Naive thymus-derived CD8-positive, alpha-beta T cell (primary cell): Measurements from ENCODE around the gene TICRR. TPM values are rescaled to one million over a fixed set of nuclear protein-coding genes. Genes with fewer than 3 reads are reported as not detected.

Source experiments
- polyA plus RNA-seq, 3 donors: library from polyadenylated mRNA; unstranded; fragments of 300-500 nt; fragmentation: Illumina TruSeq; gene quantifications; one replicate each; pipeline ENCODE4 v1.2.3, GENCODE V29; 2021
- total RNA-seq, 8 experiments: library from RNA in 2 of 8; stranded (reverse) in 2 of 8; gene quantifications; one replicate each; pipeline ENCODE4 v1.2.3 and lab custom pipeline; 2021 to 2026

The TICRR gene
- total and polyA plus RNA-seq, 5 experiments from 2014 or later = 0.05 to 0.16 TPM; not detected in 3

Other genes with a start within 250 kb of the TICRR start
- gene POLG, start 240.6 kb upstream of the TICRR start, total RNA-seq = 100 to 1,000 TPM; 128 to 130 TPM
- 10 to 100 TPM; 29.9 to 54.5 (median 35.3) TPM for gene POLG, start 240.6 kb upstream of the TICRR start, polyA plus RNA-seq
- gene RHCG, start 78.9 kb upstream of the TICRR start, total RNA-seq = not detected
- gene RHCG, start 78.9 kb upstream of the TICRR start, polyA plus RNA-seq = not detected
- gene KIF7, start 80.0 kb downstream of the TICRR start, total RNA-seq = under 1 TPM in 1 of 2 experiments, not detected in 1; 0.10 TPM
- under 1 TPM in 1 of 3 donors, not detected in 2; 0.17 TPM for gene KIF7, start 80.0 kb downstream of the TICRR start, polyA plus RNA-seq
- gene PLIN1, start 103.9 kb downstream of the TICRR start, total RNA-seq = 1 to 10 TPM in 1 of 2 experiments, under 1 TPM in 1; 0.96 to 2.2 TPM
- not detected for gene PLIN1, start 103.9 kb downstream of the TICRR start, polyA plus RNA-seq
- 1 to 10 TPM; 3.5 to 3.8 TPM for gene PEX11A, start 115.3 kb downstream of the TICRR start, total RNA-seq
- 1 to 10 TPM; 2.3 to 2.7 (median 2.5) TPM for gene PEX11A, start 115.3 kb downstream of the TICRR start, polyA plus RNA-seq
- gene WDR93, start 115.3 kb downstream of the TICRR start, total RNA-seq = under 1 TPM in 1 of 2 experiments, not detected in 1; 0.19 TPM
- gene WDR93, start 115.3 kb downstream of the TICRR start, polyA plus RNA-seq = under 1 TPM in 1 of 3 donors, not detected in 2; 0.33 TPM
- under 1 TPM; 0.26 to 0.27 TPM for gene MESP1, start 175.8 kb downstream of the TICRR start, total RNA-seq
- under 1 TPM; 0.06 to 0.81 (median 0.50) TPM for gene MESP1, start 175.8 kb downstream of the TICRR start, polyA plus RNA-seq
- gene MESP2, start 200.9 kb downstream of the TICRR start, total RNA-seq = not detected
- not detected for gene MESP2, start 200.9 kb downstream of the TICRR start, polyA plus RNA-seq
- gene ANPEP, start 239.4 kb downstream of the TICRR start, total RNA-seq = 1 to 10 TPM in 1 of 2 experiments, under 1 TPM in 1; 0.88 to 1.1 TPM
- gene ANPEP, start 239.4 kb downstream of the TICRR start, polyA plus RNA-seq = under 1 TPM in 1 of 3 donors, not detected in 2; 0.06 TPM